Measurements from ENCODE around the gene CRPPA.

CRPPA gene

GRCh38 chr7:16419859-16420258 lies 1.5 kb downstream of the CRPPA start (continued):
- TF ChIP-seq HIC1 (tag by site-specific recombination; IDR thresholded peaks at IDR 0.05) = no peak

- ChIA-PET CTCF (interaction anchor here (0.6 to 0.9 kb wide), 2 partner anchors 16 to 321 kb away, joined by 3 to 4 read pairs; no protein-coding TSS in a partner anchor), POLR2A (no interaction called here)
- Histone ChIP-seq H3K36me3 (ENCODE audit: control insufficient read depth in 2 of 2, insufficient read depth in 1 of 2, low read length in 2 of 2) (no peaks in the 10 kb centered on the region), H3K4me1 (ENCODE audit: control insufficient read depth, insufficient read depth, low read length) (no peaks in the 10 kb centered on the region), H3K9me3 (ENCODE audit: control insufficient read depth, insufficient read depth, low read depth, low read length) (no peaks in the 10 kb centered on the region), H3K4me3 (ENCODE audit: low read depth, low read length) (no peak overlapping the region), H3K27ac (ENCODE audit: extremely low read depth, low read depth, low read length) (no peak overlapping the region)
- no peak for TF ChIP-seq PRDM6 (tag by site-specific recombination; IDR thresholded peaks at IDR 0.05)
- TF ChIP-seq ZSCAN16 (tag by site-specific recombination; IDR thresholded peaks at IDR 0.05) = no peak
- TF ChIP-seq ZNF596 (tag by site-specific recombination; IDR thresholded peaks at IDR 0.05) = no peak
- no peak for TF ChIP-seq ZBTB1 (tag by site-specific recombination; IDR thresholded peaks at IDR 0.05)
Measured at GRCh38 chr7:16419126-16419525, 2.2 kb downstream of the CRPPA start.

- CTCF ChIA-PET = no interaction called here
Measured at GRCh38 chr7:16417906-16418305, 3.4 kb downstream of the CRPPA start.

GRCh38 chr7:16416289-16417282 lies 4.8 kb downstream of the CRPPA start:
- POLR2A ChIA-PET = no interaction called here
- TF ChIP-seq ZNF391 (tag by site-specific recombination; IDR thresholded peaks at IDR 0.05; ENCODE audit: borderline replicate concordance, low read depth) (no peak), ZNF280D (tag by site-specific recombination; IDR thresholded peaks at IDR 0.05) (no peak), KLF10 (tag by site-specific recombination; IDR thresholded peaks at IDR 0.05) (no peak), PRDM4 (tag by site-specific recombination; IDR thresholded peaks at IDR 0.05) (no peak)

More at GRCh38 chr7:16417906-16418305, 3.4 kb downstream of the CRPPA start:
- H3K4me3 ChIP-seq (ENCODE audit: low read depth, low read length) = no peak overlapping the region
- H3K4me1 ChIP-seq (ENCODE audit: control insufficient read depth, insufficient read depth, low read length) = no peaks in the 10 kb centered on the region
- H3K9me3 ChIP-seq (ENCODE audit: control insufficient read depth, insufficient read depth, low read depth, low read length) = no peaks in the 10 kb centered on the region
- TF ChIP-seq ZSCAN16 (tag by site-specific recombination; IDR thresholded peaks at IDR 0.05) (no peak), ZEB2 (tag by site-specific recombination; IDR thresholded peaks at IDR 0.05) (no peak), ZNF510 (tag by site-specific recombination; IDR thresholded peaks at IDR 0.05; ENCODE audit: insufficient replicate concordance) (no peak), ZNF677 (tag by site-specific recombination; IDR thresholded peaks at IDR 0.05) (no peak), ZNF214 (tag by site-specific recombination; IDR thresholded peaks at IDR 0.05; ENCODE audit: borderline replicate concordance) (no peak), ZNF426 (tag by site-specific recombination; IDR thresholded peaks at IDR 0.05) (no peak), WT1 (tag by site-specific recombination; IDR thresholded peaks at IDR 0.05) (no peak), ZNF580 (tag by site-specific recombination; IDR thresholded peaks at IDR 0.05) (no peak), ZNF558 (tag by site-specific recombination; IDR thresholded peaks at IDR 0.05) (no peak), SP2 (tag by site-specific recombination; IDR thresholded peaks at IDR 0.05) (no peak), ZNF223 (tag by site-specific recombination; IDR thresholded peaks at IDR 0.05) (no peak), ZNF843 (tag by site-specific recombination; IDR thresholded peaks at IDR 0.05) (no peak), ZNF670 (tag by site-specific recombination; IDR thresholded peaks at IDR 0.05; ENCODE audit: low read depth) (no peak), ZNF239 (tag by site-specific recombination; IDR thresholded peaks at IDR 0.05) (no peak), ZNF747 (tag by site-specific recombination; IDR thresholded peaks at IDR 0.05) (no peak)
- H3K27ac ChIP-seq (ENCODE audit: extremely low read depth, low read depth, low read length) = no peak overlapping the region
- H3K36me3 ChIP-seq (ENCODE audit: control insufficient read depth in 2 of 2, insufficient read depth in 1 of 2, low read length in 2 of 2) = no peaks in the 10 kb centered on the region
- POLR2A ChIA-PET = no interaction called here

More at GRCh38 chr7:16416289-16417282, 4.8 kb downstream of the CRPPA start:
- H3K27ac ChIP-seq (ENCODE audit: extremely low read depth, low read depth, low read length) = no peak overlapping the region
- H3K4me1 ChIP-seq (ENCODE audit: control insufficient read depth, insufficient read depth, low read length) = no peaks in the 10 kb centered on the region
- H3K36me3 ChIP-seq (ENCODE audit: control insufficient read depth in 2 of 2, insufficient read depth in 1 of 2, low read length in 2 of 2) = no peaks in the 10 kb centered on the region
- no peaks in the 10 kb centered on the region for H3K9me3 ChIP-seq (ENCODE audit: control insufficient read depth, insufficient read depth, low read depth, low read length)
- CTCF ChIA-PET = interaction anchor here (0.7 kb wide), 1 partner anchor 81 kb away, joined by 10 read pairs; no protein-coding TSS in a partner anchor
- H3K4me3 ChIP-seq (ENCODE audit: low read depth, low read length) = no peak overlapping the region

Data from HEK293 (cell line).